SK-N-SH (cell line): ENCODE measurements around the gene TMEM69. TPM values are rescaled to one million over a fixed set of nuclear protein-coding genes. Genes with fewer than 3 reads are reported as not detected.

Experiments
- CTCF ChIA-PET: fragments of 300-600, 350-600 bp; formaldehyde crosslinking; extraction: SDS; loops from one replicate; lab custom pipeline; 2021; lab: Yijun Ruan, JAX
- POLR2A ChIA-PET: fragments of 350-600 bp; sonication (Branson Sonifier 250); formaldehyde crosslinking; extraction: SDS; loops from one replicate; lab custom pipeline; 2020; ENCODE audit warnings: antibody characterized with exemption, inconsistent platforms; lab: Yijun Ruan, JAX
- DNase-seq: peaks from one replicate; pipeline ENCODE4 v3.0.0; 2012
- H2AFZ ChIP-seq: fragments of 200-600 bp; sonication (generic); 2 replicates; pipeline ENCODE4 v1.8.1; 2016; ENCODE audit warnings: antibody characterized with exemption, mild to moderate bottlenecking, low read depth
- H3F3A ChIP-seq: fragments of 200-600 bp; sonication (generic); replicated peaks from 2 replicates; pipeline ENCODE3; 2016; ENCODE audit warnings: antibody characterized with exemption, mild to moderate bottlenecking; ENCODE audit not compliant: insufficient read depth
- H3K27ac ChIP-seq, 2 experiments: fragments of 200-500 bp in 1 of 2; fragments of 200-600 bp in 1 of 2; sonication (Bioruptor generic) in 1 of 2; sonication (generic), shearing (Covaris generic) in 1 of 2; 2 replicates each; pipeline versions ENCODE4 v1.5.1 to v1.6.1; 2014 to 2016; ENCODE audit warnings: low read depth in 2 of 2, inconsistent platforms in 1 of 2, low read length in 1 of 2, mild to moderate bottlenecking in 1 of 2, mixed read lengths in 1 of 2
- H3K27me3 ChIP-seq: fragments of 200-600 bp; sonication (generic), shearing (Covaris generic); 2 replicates; pipeline ENCODE4 v1.6.1; 2016; ENCODE audit warnings: mixed run types; ENCODE audit not compliant: insufficient read depth
- H3K36me3 ChIP-seq, 2 experiments: fragments of 200-500 bp in 1 of 2; fragments of 200-600 bp in 1 of 2; sonication (Bioruptor generic) in 1 of 2; sonication (generic) in 1 of 2; replicated peaks in 1 of 2; 2 replicates each; pipeline versions ENCODE3 to v1.5.1; 2014 to 2016; ENCODE audit warnings: low read length in 1 of 2, mild to moderate bottlenecking in 1 of 2; ENCODE audit not compliant: insufficient read depth in 2 of 2, control insufficient read depth in 1 of 2
- H3K4me1 ChIP-seq, 2 experiments: fragments of 200-500 bp in 1 of 2; fragments of 200-600 bp in 1 of 2; sonication (Bioruptor generic) in 1 of 2; sonication (generic), shearing (Covaris generic) in 1 of 2; 2 replicates each; pipeline versions ENCODE4 v1.5.1 to v1.6.1; 2014 to 2016; ENCODE audit warnings: low read depth in 1 of 2, low read length in 1 of 2, mixed run types in 1 of 2; ENCODE audit not compliant: insufficient read depth in 2 of 2, control insufficient read depth in 1 of 2
- H3K4me2 ChIP-seq: fragments of 200-600 bp; sonication (generic), shearing (Covaris generic); 2 replicates; pipeline ENCODE4 v1.6.1; 2017; ENCODE audit warnings: mixed run types
- H3K4me3 ChIP-seq, 2 experiments: fragments of 200-500 bp in 1 of 2; fragments of 200-600 bp in 1 of 2; sonication (Bioruptor generic) in 1 of 2; sonication (generic), shearing (Covaris generic) in 1 of 2; 2 replicates each; pipeline versions ENCODE4 v1.5.1 to v1.8.1; 2014 to 2016; ENCODE audit warnings: low read depth in 2 of 2, inconsistent platforms in 1 of 2, low read length in 1 of 2, mild to moderate bottlenecking in 1 of 2, mixed read lengths in 1 of 2, moderate library complexity in 1 of 2
- H3K79me2 ChIP-seq: fragments of 200-600 bp; sonication (generic); 2 replicates; pipeline ENCODE4 v1.8.1; 2017; ENCODE audit warnings: mild to moderate bottlenecking; ENCODE audit not compliant: insufficient read depth
- H3K9ac ChIP-seq: fragments of 200-600 bp; sonication (generic); 2 replicates; pipeline ENCODE4 v1.6.1; 2017; ENCODE audit warnings: mixed run types
- H3K9me2 ChIP-seq: fragments of 200-600 bp; sonication (generic); 2 replicates; pipeline ENCODE4 v1.6.1; 2017; ENCODE audit warnings: mixed run types
- H3K9me3 ChIP-seq: fragments of 200-600 bp; sonication (generic); 2 replicates; pipeline ENCODE4 v1.6.1; 2017; ENCODE audit warnings: mixed run types, mild to moderate bottlenecking, moderate library complexity
- H4K20me1 ChIP-seq: fragments of 200-600 bp; sonication (generic); 2 replicates; pipeline ENCODE4 v1.6.1; 2017; ENCODE audit warnings: mild to moderate bottlenecking, mixed run types; ENCODE audit not compliant: insufficient read depth
- EP300 ChIP-seq, 2 experiments: IDR thresholded peaks; 2 replicates each; pipeline versions ENCODE4 v1.4.0 to v1.6.1; 2012; ENCODE audit warnings: borderline replicate concordance in 1 of 2, low read depth in 1 of 2, low read length in 1 of 2
- EZH2phosphoT487 ChIP-seq: fragments of 200-600 bp; sonication (generic); IDR thresholded peaks from 2 replicates; pipeline ENCODE4 v1.6.1; 2017; ENCODE audit warnings: low read depth, mixed run types, mild to moderate bottlenecking, antibody characterized with exemption, moderate library complexity, borderline replicate concordance
- FOXJ3 ChIP-seq: sonication (generic); formaldehyde crosslinking; IDR thresholded peaks from 2 replicates; pipeline ENCODE4 v1.5.1; 2020; ENCODE audit warnings: mild to moderate bottlenecking, missing genetic modification reagents
- FOXM1 ChIP-seq: IDR thresholded peaks from 2 replicates; pipeline ENCODE4 v1.4.0; 2012; ENCODE audit warnings: low read depth, mild to moderate bottlenecking
- MXI1 ChIP-seq: IDR thresholded peaks from 2 replicates; pipeline ENCODE4 v1.6.1; 2012; ENCODE audit warnings: mild to moderate bottlenecking, low read depth, low read length, improper control_type of control experiment
- NRF1 ChIP-seq: IDR thresholded peaks from 2 replicates; pipeline ENCODE4 v1.6.1; 2012; ENCODE audit warnings: low read depth, mild to moderate bottlenecking, low read length
- POLR2AphosphoS5 ChIP-seq: IDR thresholded peaks from 2 replicates; pipeline ENCODE4 v1.6.1; 2012; ENCODE audit warnings: low read depth, low read length
- REST ChIP-seq: IDR thresholded peaks from 2 replicates; pipeline ENCODE4 v1.6.1; 2012; ENCODE audit warnings: mild to moderate bottlenecking, low read depth, low read length, moderate library complexity
- SIN3A ChIP-seq: IDR thresholded peaks from 2 replicates; pipeline ENCODE4 v1.6.1; 2012; ENCODE audit warnings: low read depth, mild to moderate bottlenecking, low read length, moderate library complexity, borderline replicate concordance
- TAF1 ChIP-seq: IDR thresholded peaks from 2 replicates; pipeline ENCODE4 v1.6.1; 2012; ENCODE audit warnings: low read depth, mild to moderate bottlenecking, low read length, moderate library complexity, borderline replicate concordance
- TEAD4 ChIP-seq: IDR thresholded peaks from 2 replicates; pipeline ENCODE4 v1.4.0; 2012; ENCODE audit warnings: mild to moderate bottlenecking, borderline replicate concordance; ENCODE audit not compliant: insufficient read depth
- USF1 ChIP-seq: IDR thresholded peaks from 2 replicates; pipeline ENCODE4 v1.4.0; 2012; ENCODE audit warnings: low read depth, borderline replicate concordance
- YY1 ChIP-seq: IDR thresholded peaks from 2 replicates; pipeline ENCODE4 v1.4.0; 2012; ENCODE audit warnings: low read depth, mild to moderate bottlenecking
- WGBS: methylation state at CpG from one replicate; pipeline ENCODE4 v1.1.6; 2017; ENCODE audit warnings: low lambda C conversion rate; 5-methylcytosine and 5-hydroxymethylcytosine counted together
- polyA plus RNA-seq, 3 experiments: library from polyadenylated mRNA; depleted of rRNA; stranded (reverse); fragments of >200 nt; gene quantifications; 2 replicates each; pipeline ENCODE4 v1.2.3, GENCODE V29; 2012
- TF ChIP-seq, protein P1 (sequence below): IDR thresholded peaks from 2 replicates; pipeline ENCODE4 v1.4.0; 2012; ENCODE audit warnings: low read depth
- TF ChIP-seq, protein P2 (sequence below): fragments of 200-600 bp; sonication (generic); IDR thresholded peaks from 2 replicates; pipeline ENCODE4 v1.6.1; 2017; ENCODE audit warnings: antibody characterized with exemption, mild to moderate bottlenecking, moderate library complexity
- TF ChIP-seq, protein P3 (sequence below): IDR thresholded peaks from 2 replicates; pipeline ENCODE4 v1.4.0; 2012; ENCODE audit warnings: low read depth, borderline replicate concordance

Gene TMEM69
- polyA plus RNA-seq, 1 of the 3 experiments (the other 2 are of a cell fraction), result 46.1 TPM

- no peak for TF ChIP-seq FOXM1
- TF ChIP-seq TAF1, result no peak
- TF ChIP-seq, protein P1, sequence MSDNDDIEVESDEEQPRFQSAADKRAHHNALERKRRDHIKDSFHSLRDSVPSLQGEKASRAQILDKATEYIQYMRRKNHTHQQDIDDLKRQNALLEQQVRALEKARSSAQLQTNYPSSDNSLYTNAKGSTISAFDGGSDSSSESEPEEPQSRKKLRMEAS, result no peak
- no peak for TF ChIP-seq POLR2AphosphoS5
- no peak for TF ChIP-seq SIN3A
- TF ChIP-seq REST, result no peak
- TF ChIP-seq, all 33 proteins: peak for 0
Observed at GRCh38 chr1:45658171-45658570, 29.8 kb upstream of the TMEM69 start (continued).

DNA sequence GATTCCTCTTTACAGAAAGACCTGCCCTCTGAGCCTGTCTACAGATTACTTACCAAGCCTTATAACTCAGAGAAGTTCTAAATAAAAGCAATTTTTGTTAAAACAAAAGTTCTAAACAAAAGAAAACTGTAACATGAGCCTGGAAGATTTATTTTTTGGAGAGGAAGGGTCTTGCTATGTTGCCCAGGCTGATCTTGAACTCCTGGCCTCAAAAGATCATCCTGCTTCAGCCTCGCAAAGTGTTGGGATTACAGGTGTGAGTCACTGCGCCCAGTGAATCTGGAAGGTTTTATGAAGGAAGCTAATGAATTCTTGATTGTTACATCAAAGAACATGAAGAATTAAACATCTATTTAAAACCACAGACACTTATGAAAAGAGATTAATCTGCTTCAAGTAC is 28.8 kb upstream of the TMEM69 start:
- no peak overlapping the region for H2AFZ ChIP-seq
- no peak overlapping the region for H3K9ac ChIP-seq
- H3K4me2 ChIP-seq, result no peak overlapping the region
- ChIA-PET POLR2A (no interaction called here), CTCF (no interaction called here)
- WGBS, result 100% methylated on average over 2 of the region's 2 CpGs
- no peak for DNase-seq
- H3K79me2 ChIP-seq, result peaks cover 76% of the 10 kb centered on the region
- no peaks in the 10 kb centered on the region for H3K27me3 ChIP-seq
- H3K4me1 ChIP-seq, result no peaks in the 10 kb centered on the region
- H4K20me1 ChIP-seq, result peaks cover 43% of the 10 kb centered on the region
- H3K9me3 ChIP-seq, result no peaks in the 10 kb centered on the region
- no peak overlapping the region for H3K4me3 ChIP-seq
- peaks cover 36 to 70% of the 10 kb centered on the region in 2 experiments for H3K36me3 ChIP-seq
- H3F3A ChIP-seq, result peaks cover 8% of the 10 kb centered on the region
- no peak overlapping the region for H3K27ac ChIP-seq
- H3K9me2 ChIP-seq, result no peaks in the 10 kb centered on the region
- TF ChIP-seq POLR2AphosphoS5, result no peak
- no peak for TF ChIP-seq REST
- TF ChIP-seq TEAD4, result no peak
- no peak for TF ChIP-seq MXI1
- TF ChIP-seq EP300 (IDR thresholded peaks at IDR 0.05; ENCODE audit: borderline replicate concordance in 1 of 2, low read depth in 1 of 2, low read length in 1 of 2), result no peak
- TF ChIP-seq, protein P2, sequence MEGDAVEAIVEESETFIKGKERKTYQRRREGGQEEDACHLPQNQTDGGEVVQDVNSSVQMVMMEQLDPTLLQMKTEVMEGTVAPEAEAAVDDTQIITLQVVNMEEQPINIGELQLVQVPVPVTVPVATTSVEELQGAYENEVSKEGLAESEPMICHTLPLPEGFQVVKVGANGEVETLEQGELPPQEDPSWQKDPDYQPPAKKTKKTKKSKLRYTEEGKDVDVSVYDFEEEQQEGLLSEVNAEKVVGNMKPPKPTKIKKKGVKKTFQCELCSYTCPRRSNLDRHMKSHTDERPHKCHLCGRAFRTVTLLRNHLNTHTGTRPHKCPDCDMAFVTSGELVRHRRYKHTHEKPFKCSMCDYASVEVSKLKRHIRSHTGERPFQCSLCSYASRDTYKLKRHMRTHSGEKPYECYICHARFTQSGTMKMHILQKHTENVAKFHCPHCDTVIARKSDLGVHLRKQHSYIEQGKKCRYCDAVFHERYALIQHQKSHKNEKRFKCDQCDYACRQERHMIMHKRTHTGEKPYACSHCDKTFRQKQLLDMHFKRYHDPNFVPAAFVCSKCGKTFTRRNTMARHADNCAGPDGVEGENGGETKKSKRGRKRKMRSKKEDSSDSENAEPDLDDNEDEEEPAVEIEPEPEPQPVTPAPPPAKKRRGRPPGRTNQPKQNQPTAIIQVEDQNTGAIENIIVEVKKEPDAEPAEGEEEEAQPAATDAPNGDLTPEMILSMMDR, result no peak
- no peak for TF ChIP-seq FOXJ3 (CRISPR knock-in tag)
- TF ChIP-seq, protein P1, result no peak
- no peak for TF ChIP-seq NRF1
- TF ChIP-seq, protein P3, sequence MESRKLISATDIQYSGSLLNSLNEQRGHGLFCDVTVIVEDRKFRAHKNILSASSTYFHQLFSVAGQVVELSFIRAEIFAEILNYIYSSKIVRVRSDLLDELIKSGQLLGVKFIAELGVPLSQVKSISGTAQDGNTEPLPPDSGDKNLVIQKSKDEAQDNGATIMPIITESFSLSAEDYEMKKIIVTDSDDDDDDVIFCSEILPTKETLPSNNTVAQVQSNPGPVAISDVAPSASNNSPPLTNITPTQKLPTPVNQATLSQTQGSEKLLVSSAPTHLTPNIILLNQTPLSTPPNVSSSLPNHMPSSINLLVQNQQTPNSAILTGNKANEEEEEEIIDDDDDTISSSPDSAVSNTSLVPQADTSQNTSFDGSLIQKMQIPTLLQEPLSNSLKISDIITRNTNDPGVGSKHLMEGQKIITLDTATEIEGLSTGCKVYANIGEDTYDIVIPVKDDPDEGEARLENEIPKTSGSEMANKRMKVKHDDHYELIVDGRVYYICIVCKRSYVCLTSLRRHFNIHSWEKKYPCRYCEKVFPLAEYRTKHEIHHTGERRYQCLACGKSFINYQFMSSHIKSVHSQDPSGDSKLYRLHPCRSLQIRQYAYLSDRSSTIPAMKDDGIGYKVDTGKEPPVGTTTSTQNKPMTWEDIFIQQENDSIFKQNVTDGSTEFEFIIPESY, result no peak
- TF ChIP-seq YY1, result no peak
- no peak for TF ChIP-seq TAF1
- no peak for TF ChIP-seq EZH2phosphoT487
- no peak for TF ChIP-seq USF1
- TF ChIP-seq SIN3A, result no peak
